Brain microvascular endothelial cell (primary cell): ENCODE results near the gene MICAL2.
"Not testable (repeated sequence)": the region's sequence is repeated elsewhere in the genome, so short reads cannot be mapped to it uniquely, and the experiment has no call there.

Experiments
- DNase-seq: peaks from one replicate; pipeline ENCODE4 v3.0.0-alpha.2; 2020
- H3K27ac ChIP-seq: fragments of 250-450 bp; sonication (Bioruptor Pico); 2 replicates; pipeline ENCODE4 v1.5.1; 2020; ENCODE audit warnings: mild to moderate bottlenecking, moderate library complexity
- H3K27me3 ChIP-seq: fragments of 250-450 bp; sonication (Bioruptor Pico); replicated peaks from 2 replicates; pipeline ENCODE4 v1.5.1; 2020; ENCODE audit warnings: mild to moderate bottlenecking
- H3K36me3 ChIP-seq: fragments of 250-450 bp; sonication (Bioruptor Pico); replicated peaks from 2 replicates; pipeline ENCODE4 v1.5.1; 2020; ENCODE audit warnings: mild to moderate bottlenecking
- H3K4me3 ChIP-seq: 2 replicates; pipeline ENCODE4 v1.5.1; 2011; ENCODE audit warnings: low read depth, mild to moderate bottlenecking, control low read depth, low read length, moderate library complexity
- in situ Hi-C: cut with HindIII; loops from 2 replicates; pipeline ENCODE4 v1.10.0; 2017; ENCODE audit warnings: low sequenced_read_pairs, low pct_ligation_motif_present
- TF ChIP-seq, protein P1 (sequence below): IDR thresholded peaks from 2 replicates; pipeline ENCODE4 v1.5.1; 2011; ENCODE audit warnings: low read depth, mild to moderate bottlenecking, moderate library complexity, low read length, control low read depth, inconsistent platforms; ENCODE audit errors: missing control alignments

The MICAL2 gene

DNA sequence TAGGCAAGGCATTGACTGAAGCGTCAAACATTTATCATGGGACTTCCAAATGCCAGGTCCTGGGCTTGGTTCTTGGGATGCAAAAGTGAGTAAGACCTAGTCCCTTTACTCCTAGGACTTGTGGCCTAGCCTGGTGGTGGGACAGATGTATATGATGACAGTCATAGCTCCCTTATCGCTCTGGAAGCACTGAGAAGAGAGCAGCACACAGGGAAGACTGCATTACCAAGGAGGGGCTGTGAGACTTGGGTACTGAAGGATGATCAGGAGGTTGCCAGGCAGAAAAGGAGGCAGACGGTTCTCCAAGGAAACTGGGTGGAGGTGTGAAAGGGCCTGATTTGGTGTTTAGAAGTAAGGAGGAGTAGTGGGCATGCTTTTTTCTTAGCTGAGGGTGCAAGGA is 32.5 kb downstream of the MICAL2 start:
- H3K27ac ChIP-seq: peak overlapping the region; percentile 85
- in situ Hi-C loops: no loop called here

DNA sequence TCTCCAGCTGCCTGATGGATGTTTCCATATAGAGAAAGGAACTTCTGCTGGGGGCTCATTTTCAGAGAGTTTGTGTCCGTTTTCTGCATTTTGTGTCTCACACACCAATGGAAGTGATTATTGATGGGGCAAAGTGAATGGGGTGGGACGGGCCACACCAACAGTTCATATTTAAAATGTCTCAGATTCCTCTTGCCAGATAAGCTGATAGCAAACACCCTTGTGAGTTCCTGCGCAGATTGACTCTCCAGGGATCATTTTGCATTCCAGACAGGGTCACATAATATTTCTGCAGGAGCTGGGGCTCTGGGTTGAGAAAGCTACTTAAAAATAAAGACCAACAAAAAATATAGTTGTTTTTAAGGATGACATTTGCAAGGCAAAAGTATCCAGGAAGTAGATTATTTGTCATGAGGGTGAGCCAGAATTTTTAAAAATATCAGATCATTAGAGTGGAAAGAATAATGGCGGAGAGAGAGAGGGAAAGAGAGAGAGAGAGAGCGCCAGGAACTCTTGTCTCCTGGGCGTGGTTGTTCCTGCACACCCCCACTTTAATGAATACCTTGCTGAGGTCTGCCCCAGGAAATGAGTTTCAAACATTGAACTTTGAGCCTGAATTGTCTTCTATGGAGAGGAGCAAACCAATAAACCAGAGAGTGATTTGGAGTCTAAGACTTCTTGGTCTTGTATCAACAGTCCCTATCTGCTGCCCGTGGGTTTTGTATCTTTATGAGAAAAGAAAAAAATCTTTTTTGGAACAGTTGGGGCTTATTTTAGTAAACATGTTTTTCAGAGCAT is 33.3 kb downstream of the MICAL2 start:
- Histone ChIP-seq H3K36me3 (peaks cover 73% of the 10 kb centered on the region), H3K4me3 (no peak overlapping the region), H3K27me3 (no peaks in the 10 kb centered on the region), H3K27ac (peak overlapping the region; percentile 85)
- TF ChIP-seq, protein P1, sequence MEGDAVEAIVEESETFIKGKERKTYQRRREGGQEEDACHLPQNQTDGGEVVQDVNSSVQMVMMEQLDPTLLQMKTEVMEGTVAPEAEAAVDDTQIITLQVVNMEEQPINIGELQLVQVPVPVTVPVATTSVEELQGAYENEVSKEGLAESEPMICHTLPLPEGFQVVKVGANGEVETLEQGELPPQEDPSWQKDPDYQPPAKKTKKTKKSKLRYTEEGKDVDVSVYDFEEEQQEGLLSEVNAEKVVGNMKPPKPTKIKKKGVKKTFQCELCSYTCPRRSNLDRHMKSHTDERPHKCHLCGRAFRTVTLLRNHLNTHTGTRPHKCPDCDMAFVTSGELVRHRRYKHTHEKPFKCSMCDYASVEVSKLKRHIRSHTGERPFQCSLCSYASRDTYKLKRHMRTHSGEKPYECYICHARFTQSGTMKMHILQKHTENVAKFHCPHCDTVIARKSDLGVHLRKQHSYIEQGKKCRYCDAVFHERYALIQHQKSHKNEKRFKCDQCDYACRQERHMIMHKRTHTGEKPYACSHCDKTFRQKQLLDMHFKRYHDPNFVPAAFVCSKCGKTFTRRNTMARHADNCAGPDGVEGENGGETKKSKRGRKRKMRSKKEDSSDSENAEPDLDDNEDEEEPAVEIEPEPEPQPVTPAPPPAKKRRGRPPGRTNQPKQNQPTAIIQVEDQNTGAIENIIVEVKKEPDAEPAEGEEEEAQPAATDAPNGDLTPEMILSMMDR: no peak
- in situ Hi-C loops: no loop called here
- DNase-seq: peak; percentile 77

More for the DNA sequence above, 32.5 kb downstream of the MICAL2 start:
- H3K36me3 ChIP-seq: peaks cover 80% of the 10 kb centered on the region
- DNase-seq: no peak
- no peak overlapping the region for H3K4me3 ChIP-seq
- TF ChIP-seq, protein P1: no peak
- H3K27me3 ChIP-seq: no peaks in the 10 kb centered on the region

DNA sequence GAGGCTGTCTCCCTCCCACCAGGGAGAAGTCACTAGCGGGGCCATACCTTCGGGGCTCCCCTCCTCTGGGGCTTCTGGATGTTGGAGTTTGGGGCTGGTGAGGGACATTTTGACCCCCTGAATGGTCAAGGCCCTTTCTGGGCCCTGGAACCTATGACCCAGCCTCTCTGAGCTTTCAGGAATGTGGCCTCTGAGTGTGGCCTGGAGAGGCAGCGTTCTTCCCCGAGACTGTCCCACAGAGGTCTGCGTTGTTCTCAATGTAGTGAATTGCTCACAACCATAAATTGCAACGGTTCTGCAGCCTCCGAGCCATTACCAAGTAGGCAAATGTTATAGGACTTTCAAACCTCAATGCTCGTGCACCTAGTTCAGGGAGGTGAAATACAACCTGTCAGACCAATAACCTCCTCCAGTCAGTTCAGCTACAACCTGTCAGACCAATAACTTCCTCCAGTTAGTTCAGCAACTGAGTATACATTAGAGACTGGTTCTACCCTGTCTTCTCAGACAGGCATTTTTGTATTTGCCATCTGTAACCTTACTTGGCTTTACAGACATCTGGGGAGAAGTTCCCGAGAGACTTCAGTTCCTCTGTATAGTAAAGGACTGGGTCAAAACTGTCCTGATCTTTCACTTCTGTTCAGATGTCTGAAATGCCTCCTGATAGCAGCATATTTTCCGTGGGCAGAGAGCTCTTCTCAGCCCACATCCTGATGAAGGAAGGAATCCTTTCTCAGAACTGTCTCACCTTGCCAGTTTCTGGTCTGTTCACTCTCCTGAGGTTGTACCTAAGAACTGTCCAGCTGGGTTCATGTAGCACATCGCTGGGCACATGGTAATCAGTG is 34.2 kb downstream of the MICAL2 start:
- TF ChIP-seq, protein P1: no peak

DNA sequence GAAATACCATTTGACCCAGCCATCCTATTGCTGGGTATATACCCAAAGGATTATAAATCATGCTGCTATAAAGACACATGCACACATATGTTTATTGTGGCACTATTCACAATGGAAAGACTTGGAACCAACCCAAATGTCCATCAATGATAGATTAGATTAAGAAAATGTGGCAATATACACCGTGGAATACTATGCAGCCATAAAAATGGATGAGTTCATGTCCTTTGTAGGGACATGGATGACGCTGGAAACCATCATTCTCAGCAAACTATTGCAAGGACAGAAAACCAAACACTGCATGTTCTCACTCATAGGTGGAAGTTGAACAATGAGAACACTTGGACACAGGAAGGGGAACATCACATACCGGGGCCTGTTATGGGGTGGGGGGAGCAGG is 36.3 kb downstream of the MICAL2 start:
- in situ Hi-C loops, H3K27me3 ChIP-seq, DNase-seq, H3K27ac ChIP-seq, H3K4me3 ChIP-seq: not testable (repeated sequence)
- peaks cover 56% of the 10 kb centered on the region for H3K36me3 ChIP-seq

More for the DNA sequence above, 34.2 kb downstream of the MICAL2 start:
- no peak for DNase-seq
- H3K36me3 ChIP-seq: peaks cover 73% of the 10 kb centered on the region
- H3K27me3 ChIP-seq: no peaks in the 10 kb centered on the region
- H3K4me3 ChIP-seq: no peak overlapping the region
- in situ Hi-C loops: no loop called here
- peak overlapping the region; percentile 85 for H3K27ac ChIP-seq

DNA sequence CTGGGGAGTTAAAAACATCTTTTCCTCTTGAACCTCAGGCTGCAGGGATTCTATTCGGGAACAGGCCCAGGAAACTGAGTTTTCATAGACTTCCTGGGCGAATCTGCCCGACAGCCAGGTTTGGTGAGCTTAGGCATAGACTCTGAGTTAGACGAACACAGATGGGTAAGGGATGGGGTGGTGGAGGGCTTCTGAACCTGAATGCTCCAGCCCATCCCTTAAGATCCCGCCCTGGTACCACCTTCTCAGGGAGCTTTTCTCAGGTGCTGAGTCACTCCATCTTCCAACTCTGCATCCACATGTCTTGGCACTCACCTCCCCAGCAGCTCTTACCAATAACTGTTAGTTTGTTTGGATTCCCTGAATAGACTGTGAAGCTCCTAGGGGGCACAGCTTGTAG is 37.4 kb downstream of the MICAL2 start:
- in situ Hi-C loops: no loop called here
- Histone ChIP-seq H3K27me3 (no peaks in the 10 kb centered on the region), H3K36me3 (peaks cover 45% of the 10 kb centered on the region), H3K4me3 (no peak overlapping the region), H3K27ac (no peak overlapping the region)
- DNase-seq: no peak
- TF ChIP-seq, protein P1: no peak

DNA sequence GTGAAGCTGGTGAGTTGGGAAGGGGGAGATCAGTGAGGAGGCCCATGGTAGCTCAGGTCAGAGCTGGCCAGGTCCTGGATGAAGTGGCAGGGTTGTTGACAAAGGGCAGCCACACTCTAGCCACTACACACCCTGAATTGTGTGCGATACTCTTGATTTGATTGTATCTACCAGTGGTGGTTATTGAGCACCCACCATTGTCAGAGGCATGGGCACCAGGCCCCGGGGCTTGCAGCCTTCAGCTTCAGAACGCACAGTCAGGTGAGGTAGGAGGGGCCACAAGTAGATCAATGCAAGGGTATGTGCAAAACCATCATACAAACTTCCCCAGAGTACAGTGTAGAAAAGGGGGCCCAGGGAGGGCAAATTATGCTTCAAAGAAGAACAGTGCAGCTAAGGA is 38.1 kb downstream of the MICAL2 start:
- Histone ChIP-seq H3K4me3 (no peak overlapping the region), H3K27ac (no peak overlapping the region), H3K27me3 (no peaks in the 10 kb centered on the region), H3K36me3 (peaks cover 48% of the 10 kb centered on the region)
- no peak for DNase-seq
- in situ Hi-C loops: no loop called here
- TF ChIP-seq, protein P1: no peak
